GM18858 (cell line): ENCODE data around the gene PDCD11.
"Not testable (repeated sequence)": the region's sequence is repeated elsewhere in the genome, so short reads cannot be mapped to it uniquely, and the experiment has no call there.

ENCODE experiments used
- ATAC-seq: cut with Tn5 transposase; IDR thresholded peaks from one replicate; pipeline ENCODE4 v1.9.1; 2021; ENCODE audit not compliant: unreplicated experiment

The PDCD11 gene

DNA sequence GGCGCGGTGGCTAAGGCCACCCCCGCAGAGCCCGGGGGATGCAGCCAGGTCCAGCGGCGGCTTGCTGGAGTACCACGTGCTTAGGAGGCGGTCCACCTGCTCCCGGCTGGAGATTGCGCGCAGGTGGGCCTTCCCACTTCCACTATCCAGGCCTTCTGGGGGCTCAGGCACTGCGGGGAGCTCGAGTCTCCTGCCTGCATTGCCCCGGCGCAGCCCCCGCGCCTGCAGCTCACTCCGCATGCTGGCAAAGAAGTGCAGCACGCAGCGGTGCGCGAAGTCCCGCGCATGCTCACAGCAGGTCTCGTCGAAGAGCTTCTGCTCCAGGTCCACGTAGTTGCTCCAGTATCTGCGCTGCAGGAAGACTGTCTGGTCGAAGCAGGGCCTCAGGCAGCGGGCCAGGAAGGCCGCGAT is 76.8 kb downstream of the PDCD11 start:
- ATAC-seq, result no peak

DNA sequence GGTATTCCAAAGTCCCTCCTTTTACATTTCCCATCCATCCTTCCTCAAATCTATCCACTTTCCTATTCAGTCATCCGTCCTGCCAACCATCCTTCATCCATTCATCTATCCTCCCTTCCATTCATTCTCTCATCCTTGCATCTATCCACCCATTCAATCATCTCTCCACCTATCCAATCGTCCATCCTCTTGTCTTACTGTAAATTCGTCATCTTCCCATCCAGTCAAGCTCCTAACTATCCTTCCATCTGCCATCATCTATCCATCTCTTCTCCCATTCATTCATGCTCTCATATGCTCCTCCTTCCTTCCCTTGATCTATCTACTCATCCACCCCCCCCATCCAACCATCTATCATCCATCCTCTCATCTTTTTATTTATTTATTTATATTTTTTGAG is 77.7 kb downstream of the PDCD11 start:
- no peak for ATAC-seq

DNA sequence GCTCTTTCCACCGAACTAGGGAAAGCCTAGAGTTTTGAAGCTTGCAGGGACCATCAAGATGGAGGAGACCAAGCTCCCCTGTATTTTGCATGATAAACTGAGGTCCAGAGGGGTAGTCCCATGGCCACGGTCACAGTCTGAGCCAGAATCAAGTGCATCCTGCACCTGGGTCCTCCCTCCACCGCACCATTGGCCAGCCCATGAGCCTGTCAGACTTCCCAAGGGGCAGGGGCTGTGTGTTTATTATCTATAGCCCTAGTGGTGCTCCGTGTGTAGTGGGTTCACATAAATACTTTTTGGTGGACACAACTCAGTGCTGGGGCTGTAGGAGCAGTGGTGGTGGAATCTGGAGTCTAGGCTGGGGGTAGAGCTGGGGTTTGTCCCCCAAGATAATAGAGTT is 79.0 kb downstream of the PDCD11 start:
- ATAC-seq, result no peak

DNA sequence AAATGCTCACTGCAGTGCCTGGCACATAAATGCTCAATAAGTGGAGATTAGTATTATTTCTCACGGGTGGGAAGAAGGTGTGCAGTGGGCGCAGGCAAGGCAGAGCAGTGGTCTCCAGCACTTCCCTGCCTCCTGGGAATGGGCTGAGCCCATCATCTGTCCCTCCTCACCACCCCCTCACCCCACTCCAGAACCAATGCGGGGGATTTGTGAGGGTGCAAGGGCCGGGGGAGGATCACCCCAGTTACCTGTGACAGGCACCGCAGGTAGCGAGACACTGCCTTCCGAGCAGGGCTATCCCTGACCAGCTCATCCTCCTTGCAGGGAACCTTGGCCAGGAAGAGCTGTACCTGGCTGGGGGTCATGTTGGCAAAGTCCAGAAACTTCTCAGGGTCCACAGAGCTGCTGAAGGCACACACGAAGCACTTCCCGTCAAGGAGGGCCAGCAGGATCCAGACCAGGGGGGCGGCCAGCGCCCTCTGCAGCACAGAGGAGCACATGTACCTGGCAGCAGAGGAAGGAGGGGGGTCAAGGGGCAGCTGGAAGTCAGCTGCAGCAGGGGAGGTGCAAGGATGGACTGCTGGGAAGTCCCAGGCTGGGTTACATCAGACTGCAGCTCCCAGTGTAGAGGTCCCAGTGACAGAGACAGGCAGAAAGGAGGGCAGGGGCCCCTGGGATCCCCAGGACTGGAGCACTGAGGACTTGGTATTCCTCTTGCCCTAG is 79.8 kb downstream of the PDCD11 start:
- ATAC-seq, result no peak

DNA sequence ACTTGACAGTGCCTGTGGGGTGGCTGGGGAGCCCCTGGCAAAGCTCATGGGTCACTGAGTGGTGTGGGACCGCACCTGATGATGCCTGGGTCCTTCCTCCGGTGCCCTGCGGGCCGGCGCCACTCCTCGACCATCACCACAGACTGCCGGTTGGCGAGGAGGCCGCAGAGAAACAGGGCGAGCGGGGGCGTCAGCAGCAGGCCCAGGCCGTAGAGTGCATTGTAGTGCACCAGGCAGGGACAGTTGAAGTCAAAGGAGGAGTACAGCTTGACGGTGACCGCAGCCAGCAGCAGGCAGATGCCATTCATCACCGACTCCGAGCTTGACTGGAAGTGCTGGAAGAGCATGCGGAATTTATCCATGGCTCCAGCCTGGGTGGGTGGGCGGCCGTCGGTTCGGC is 82.2 kb downstream of the PDCD11 start:
- ATAC-seq, result no peak

DNA sequence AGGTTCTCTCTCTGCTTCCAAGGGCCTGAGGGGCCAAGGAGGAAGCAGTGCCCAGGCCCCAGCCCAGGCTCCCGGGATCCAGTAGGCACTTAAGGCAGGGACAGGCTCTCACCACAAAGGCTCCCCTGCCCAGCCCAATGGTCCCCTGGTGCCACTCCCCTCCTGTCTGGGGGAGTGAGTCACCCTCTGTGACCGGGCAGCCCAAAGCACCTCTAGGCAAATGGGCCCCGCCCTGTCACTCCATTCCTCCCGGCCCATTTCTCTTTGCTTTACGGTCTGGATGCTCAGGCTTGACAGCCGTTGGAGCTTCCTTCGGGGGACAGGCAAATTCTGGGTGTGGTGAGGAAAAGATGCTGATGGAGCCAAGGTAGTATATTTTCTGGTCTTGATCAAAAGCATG is 82.7 kb downstream of the PDCD11 start, which contains the start of gene CALHM3:
Gene CALHM3, minus strand, starts transcription at position 106 of the 400 bp plus-strand sequence. CDS start 208 bp downstream, outside the sequence.
- ATAC-seq, result no peak

DNA sequence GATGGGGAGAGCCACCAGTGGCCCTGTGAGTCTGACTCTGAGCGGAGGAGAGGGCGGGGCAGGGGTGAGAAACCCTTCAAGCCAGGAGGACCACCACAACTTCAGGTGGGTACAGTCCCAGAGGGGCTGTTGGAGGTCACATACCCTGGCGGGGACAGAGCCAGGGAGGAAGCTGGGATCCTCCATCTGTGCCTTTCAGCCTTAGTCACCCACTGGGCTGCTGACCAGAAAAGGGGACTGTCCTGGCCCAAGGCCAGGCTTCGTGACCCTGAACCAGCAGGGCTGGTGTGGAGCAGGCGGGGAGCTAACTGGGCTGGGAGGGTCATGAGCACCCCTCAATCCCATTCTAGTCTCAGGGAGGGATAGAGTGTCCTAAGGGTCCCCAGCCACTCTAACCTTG is 84.1 kb downstream of the PDCD11 start:
- ATAC-seq, result no peak

DNA sequence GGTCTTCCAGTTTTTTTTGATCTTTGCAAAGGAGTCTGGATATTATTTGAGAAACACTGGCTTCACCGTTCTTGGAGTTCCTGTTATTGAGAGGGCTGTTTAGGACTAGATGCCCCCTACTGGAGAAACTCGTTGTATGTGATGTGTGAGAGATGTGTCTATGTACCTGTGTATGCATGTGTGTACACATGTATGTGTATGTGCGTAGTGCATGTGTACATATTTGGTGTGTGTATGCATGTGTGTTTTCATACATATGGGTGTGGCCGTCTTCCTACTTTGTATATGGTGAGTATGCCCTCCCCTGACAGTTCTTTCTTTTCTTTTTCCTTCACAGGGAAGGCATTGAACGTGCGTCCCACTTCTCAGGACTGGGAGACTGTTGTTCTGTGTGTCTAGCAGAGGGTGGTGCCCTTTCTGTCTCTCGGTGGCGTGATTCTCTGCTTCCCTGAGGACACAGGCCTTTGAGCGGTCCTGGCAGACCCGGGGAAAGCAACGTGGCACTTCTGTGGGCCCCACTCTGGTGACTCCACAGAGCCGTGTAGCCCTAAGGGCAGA is 85.6 kb downstream of the PDCD11 start:
- ATAC-seq, result no peak

DNA sequence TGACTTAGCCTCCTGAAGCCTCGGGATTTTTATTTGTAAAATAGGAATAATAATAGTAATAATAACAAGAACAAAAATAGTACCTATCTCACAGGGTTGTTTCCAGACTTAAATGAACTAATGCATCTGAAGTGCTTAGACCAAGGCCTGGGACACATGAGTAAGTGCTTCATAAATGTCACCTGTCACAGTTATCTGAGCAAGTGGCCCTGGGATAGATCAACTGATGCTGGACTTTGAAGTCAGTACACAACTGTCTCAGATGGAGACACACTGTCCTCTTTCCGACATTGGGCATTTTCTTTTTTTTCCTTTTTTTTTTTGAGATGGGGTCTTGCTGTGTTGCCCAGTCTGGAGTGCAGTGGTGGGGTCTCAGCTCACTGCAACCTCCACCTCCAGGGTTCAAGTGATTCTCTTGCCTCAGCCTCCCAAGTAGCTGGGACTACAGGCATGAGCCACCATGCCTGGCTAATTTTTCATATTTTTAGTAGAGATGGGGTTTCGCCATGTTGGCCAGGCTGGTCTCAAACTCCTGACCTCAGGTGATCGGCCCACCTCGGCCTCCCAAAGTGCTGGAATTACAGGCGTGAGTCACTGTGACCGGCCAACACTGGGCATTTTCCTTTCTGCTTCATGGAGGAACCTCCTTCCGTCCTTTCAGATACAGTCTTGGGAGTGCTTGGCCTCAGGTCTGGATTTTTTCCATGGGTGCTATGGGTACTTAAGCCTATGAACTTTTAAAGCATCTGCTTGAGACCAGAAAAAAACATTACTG is 90.4 kb downstream of the PDCD11 start:
- ATAC-seq, result not testable (repeated sequence)

DNA sequence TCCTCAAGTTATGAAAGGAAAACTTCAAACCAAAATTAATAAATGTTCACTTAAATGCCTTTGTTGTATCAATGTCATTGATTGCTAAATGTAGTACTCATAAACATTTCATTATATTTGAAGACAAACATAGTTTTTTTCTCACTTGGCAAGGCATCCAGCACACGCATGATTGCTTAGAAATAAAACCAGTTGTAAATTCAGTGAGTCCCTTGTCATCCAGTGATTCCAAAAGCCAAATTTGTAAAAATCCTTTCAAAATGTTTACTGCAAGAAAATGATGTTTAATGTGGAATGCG is 90.9 kb downstream of the PDCD11 start:
- ATAC-seq, result no peak

DNA sequence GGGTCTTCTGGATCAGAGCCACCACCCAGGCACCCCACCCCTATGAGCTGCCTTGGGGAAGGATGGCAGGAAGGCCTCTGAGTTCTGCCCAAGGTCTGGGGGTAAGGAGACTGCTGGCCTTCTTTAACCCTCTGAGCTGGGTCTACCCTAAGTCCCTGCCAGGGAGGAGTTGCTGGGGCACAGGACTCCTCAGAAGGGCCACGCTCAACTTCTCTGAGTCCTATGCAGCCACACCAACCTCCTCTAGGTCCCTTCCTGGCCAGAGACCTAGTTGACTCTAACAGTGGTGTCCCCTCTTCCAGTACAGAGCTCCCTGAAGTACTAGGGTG is 94.5 kb downstream of the PDCD11 start:
- ATAC-seq, result no peak

DNA sequence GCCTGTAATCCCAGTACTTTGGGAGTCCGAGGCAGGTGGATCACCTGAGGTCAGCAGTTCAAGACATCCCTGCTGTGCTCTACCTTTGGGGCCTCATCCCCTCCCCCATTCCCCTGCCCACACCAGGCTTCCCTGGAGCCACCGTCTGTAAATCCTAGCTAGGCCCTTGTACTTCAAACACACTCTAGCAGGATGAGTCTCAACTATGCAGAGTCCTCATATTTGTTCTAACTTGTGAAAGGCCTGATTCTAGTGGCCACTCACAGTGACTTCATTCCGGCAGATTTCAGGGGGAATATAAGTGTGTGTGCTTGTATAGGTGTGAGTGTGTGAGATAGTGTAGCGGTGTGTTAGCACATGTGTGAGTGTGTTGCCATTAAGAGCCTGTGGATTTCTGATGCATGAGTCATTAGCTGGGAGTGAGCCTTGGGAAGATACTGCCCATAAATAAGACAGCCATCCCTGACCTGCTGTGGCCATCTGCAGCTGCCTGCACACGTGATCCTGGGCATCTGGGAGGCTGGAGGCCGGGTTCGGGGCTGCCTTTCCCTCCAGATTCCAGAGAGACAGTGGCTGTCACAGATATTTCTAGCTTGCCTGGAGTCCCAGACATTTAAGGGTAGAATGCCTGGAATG is 95.4 kb downstream of the PDCD11 start:
- no peak for ATAC-seq

DNA sequence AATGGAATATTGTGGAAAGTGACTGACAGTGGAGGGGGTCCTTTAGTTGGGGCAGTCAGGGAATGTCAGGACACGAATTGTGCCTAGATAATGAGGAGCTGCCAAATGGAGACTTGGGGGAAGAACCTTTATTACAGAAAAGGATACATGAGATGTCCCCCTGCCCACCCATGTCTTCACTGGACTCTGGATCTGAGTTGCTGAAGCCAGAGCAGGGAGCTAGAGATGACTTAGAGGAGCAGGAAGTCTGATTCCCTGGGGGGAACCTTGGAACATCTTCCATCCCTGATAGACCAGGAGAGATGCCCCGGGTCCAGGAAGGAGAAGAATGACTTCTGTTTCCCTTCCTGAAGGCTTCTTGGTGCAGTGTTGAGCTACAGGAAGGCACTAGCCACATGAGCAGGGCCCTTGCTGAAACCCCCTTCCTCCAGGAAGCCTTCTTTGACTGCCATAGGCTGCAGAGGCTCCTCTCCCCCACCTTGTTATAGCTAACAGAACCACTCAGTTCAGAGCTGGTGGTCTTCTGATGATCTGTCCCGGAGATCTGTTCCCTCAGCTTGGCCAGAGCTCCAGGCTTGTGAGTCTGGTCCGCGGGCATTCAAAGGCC is 96.3 kb downstream of the PDCD11 start:
- no peak for ATAC-seq

DNA sequence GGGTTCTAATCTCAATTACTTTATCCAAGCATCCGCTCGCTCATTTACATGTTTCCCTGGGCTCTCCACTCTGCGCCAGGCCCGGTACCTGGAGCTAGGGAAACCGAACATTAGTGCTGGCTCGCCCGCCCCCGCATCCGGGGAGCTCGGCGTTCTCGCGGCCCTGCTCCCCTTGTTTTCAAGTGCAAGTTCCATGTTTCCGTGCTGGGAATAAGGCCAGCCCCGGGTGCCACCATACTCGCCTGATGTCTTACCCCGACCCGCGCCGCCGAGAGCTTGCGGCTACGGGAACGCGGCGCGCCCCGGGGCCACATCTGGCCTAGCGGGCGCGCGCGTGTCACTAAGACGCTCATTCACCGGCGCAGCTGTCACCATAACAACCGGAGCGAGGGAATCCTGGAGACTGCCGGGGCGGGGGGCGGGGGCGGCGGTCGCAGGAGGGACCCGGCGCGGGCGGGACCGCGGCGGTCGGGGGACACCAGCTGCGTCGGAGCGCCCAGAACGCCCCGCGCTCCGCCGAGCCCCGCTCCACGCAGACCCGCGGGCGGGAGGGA is 97.0 kb downstream of the PDCD11 start, which contains the start of gene NEURL1:
Gene NEURL1, plus strand, starts transcription at position 344 of the 554 bp plus-strand sequence. CDS start 683 bp downstream, outside the sequence.
- no peak for ATAC-seq

DNA sequence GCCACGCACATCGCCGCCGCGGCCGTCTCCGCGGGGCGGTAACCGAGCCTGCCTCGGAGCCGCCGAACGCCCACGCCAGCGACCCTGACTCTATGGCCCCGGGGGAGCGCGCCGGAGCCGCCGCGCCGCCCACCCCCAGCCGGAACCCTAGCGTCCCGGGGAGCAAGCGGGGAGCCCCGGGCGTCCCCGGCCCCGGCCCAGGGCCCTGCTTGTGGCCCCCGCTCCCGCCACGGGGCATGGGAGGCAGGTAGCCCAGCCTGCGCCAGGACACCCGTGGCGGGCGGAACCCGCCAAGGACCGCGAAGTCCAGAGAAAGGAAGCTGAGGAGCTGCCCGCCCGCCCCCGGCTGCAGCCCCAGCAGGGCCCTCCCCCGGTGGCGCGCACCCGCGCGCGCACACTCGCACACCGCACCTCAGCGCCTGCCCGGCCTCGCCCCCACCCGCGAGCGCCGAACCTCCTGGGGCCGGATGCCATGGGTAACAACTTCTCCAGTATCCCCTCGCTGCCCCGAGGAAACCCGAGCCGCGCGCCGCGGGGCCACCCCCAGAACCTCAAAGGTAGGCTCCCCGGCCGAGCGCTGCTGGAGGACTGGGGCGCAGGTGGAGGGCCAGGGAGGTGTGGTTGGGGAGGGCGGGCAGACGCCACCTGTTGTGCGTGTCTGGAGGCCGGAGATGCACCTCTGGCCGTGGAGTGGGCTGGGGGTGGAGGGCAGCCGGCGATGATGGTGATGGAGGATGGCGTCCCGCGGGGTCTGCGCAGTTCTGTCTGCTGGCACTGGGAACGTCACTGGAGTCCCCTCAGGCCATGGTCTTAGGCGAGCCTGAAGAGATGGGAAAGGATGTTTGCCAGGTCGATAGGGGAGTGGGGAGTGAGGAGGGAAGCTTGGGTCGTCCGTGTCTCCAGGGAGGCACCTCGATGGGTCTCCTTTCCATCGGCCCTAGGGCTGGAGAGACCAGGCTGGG is 97.8 kb downstream of the PDCD11 start:
- no peak for ATAC-seq

DNA sequence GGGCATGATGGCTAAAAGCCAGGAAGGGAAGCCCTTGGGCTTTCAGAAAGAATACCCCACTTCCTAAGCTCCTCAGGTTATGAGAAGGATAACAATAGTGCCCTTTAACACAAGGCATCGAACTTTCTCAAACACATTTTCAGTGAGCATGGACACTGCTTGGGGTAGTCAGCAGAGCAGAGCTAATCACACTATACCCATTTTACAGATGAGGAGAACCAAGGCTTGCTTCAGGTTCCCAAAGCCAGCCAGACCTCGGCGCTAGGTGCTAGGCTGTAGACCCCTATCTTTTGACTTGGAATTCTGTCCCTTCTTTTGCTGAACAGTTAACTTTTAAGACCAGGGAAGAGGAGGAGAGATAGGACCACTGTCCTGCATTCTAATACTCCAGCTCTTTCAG is 98.9 kb downstream of the PDCD11 start:
- ATAC-seq, result no peak
